ENCODE measurements around the gene NMT2.

NMT2 gene

GRCh38 chr10:15123749-15124184 is 44.7 kb downstream of the NMT2 start:
- H3K27ac ChIP-seq: peak overlapping the region; percentile 79
- no peak for TF ChIP-seq ZFX (IDR thresholded peaks at IDR 0.05)
- TF ChIP-seq CTCF (conservative IDR thresholded peaks at IDR 0.05): no peak

GRCh38 chr10:15122477-15123030 is 45.9 kb downstream of the NMT2 start:
- TF ChIP-seq CTCF (conservative IDR thresholded peaks at IDR 0.05): no peak
- TF ChIP-seq ZFX (IDR thresholded peaks at IDR 0.05): no peak
- H3K27ac ChIP-seq: peak overlapping the region; percentile 19; the same call in 1 of the 2 replicates

GRCh38 chr10:15121707-15122106 is 46.8 kb downstream of the NMT2 start:
- no peak for TF ChIP-seq ZFX (IDR thresholded peaks at IDR 0.05)
- no peak for TF ChIP-seq CTCF (conservative IDR thresholded peaks at IDR 0.05)
- no peak overlapping the region for H3K27ac ChIP-seq

GRCh38 chr10:15120523-15120922 is 48.0 kb downstream of the NMT2 start:
- no peak for TF ChIP-seq CTCF (conservative IDR thresholded peaks at IDR 0.05)
- no peak for TF ChIP-seq ZFX (IDR thresholded peaks at IDR 0.05)
- no peak overlapping the region for H3K27ac ChIP-seq

- H3K27ac ChIP-seq: no peak overlapping the region
- no peak for TF ChIP-seq ZFX (IDR thresholded peaks at IDR 0.05)
- no peak for TF ChIP-seq CTCF (conservative IDR thresholded peaks at IDR 0.05)
These were observed 49.9 kb downstream of the NMT2 start for GRCh38 chr10:15118615-15119014.

GRCh38 chr10:15116225-15116624 is 52.3 kb downstream of the NMT2 start:
- no peak for TF ChIP-seq ZFX (IDR thresholded peaks at IDR 0.05)
- no peak for TF ChIP-seq CTCF (conservative IDR thresholded peaks at IDR 0.05)
- H3K27ac ChIP-seq: no peak overlapping the region

GRCh38 chr10:15113766-15114165 is 54.7 kb downstream of the NMT2 start:
- TF ChIP-seq CTCF (conservative IDR thresholded peaks at IDR 0.05) (no peak), ZFX (IDR thresholded peaks at IDR 0.05) (no peak)

More at GRCh38 chr10:15113766-15114165, 54.7 kb downstream of the NMT2 start:
- H3K27ac ChIP-seq: no peak overlapping the region
